Stimulated activated CD8-positive, alpha-beta memory T cell treated with anti-CD3 and anti-CD28 coated beads, Interleukin-7, amount 100 ng/mL, for 1 hour (primary cell): ENCODE results near the gene ZGRF1.
"Not testable (repeated sequence)": the region's sequence is repeated elsewhere in the genome, so short reads cannot be mapped to it uniquely, and the experiment has no call there.

Experiments
- DNase-seq, 2 donors: peaks; one replicate each; pipeline ENCODE4 v3.0.0-alpha.2; 2020; ENCODE audit warnings: low read depth in 2 of 2

ZGRF1 gene

DNA sequence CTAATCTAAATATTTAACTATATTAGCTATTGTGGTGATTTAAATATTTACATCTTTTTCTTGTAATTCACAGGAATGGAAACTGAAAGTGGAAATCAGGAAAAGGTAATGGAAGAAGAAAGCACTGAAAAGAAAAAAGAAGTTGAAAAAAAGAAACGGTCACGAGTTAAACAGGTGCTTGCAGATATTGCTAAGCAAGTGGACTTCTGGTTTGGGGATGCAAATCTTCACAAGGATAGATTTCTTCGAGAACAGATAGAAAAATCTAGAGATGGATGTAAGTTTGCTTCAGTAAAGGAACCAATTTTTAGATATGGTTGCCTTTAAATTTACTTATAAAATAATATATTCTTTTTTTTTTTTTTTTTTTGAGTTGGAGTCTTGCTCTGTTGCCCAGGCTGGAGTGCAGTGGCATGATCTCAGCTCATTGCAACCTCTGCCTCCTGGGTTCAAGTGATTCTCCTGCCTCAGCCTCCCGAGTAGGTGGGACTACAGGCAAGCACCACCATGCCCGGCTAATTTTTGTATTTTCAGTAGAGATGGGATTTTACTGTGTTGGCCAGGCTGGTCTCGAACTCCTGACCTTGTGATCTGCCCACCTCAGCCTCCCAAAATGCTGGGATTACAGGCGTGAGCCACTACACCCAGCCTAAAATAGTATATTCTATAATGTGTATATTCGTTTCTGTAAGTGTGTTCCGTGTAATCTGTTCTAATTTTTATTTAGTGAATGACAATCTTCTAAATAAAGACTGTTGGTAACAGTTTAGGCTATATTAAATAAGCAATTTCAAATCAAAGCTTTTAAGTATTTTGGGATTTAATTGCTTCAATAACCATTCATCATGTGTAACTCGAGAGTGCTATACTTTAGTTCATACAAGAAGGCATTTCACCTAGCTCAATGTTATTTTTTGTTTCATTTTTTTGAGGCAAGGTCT lies 8.2 kb upstream of the ZGRF1 start:
- not testable (repeated sequence) for DNase-seq

GRCh38 chr4:112642526-112642925 lies 5.8 kb upstream of the ZGRF1 start:
- DNase-seq, result no peak

DNA sequence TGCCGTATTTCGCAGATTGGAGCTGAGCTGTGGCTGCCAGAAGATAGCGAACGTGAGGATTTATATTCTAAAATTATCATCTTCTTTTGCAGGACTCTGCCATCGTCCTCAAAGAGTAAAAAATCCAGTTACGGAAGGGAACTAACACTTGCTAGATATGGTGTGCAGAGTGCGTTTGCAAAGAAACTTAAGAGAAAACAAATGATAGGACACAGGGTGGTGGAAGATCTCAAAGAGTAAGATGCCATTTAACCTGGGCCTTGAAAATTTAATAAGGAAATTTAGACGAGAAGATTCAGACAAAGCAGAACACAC lies 800 bp upstream of the ZGRF1 start:
- DNase-seq, result no peak

DNA sequence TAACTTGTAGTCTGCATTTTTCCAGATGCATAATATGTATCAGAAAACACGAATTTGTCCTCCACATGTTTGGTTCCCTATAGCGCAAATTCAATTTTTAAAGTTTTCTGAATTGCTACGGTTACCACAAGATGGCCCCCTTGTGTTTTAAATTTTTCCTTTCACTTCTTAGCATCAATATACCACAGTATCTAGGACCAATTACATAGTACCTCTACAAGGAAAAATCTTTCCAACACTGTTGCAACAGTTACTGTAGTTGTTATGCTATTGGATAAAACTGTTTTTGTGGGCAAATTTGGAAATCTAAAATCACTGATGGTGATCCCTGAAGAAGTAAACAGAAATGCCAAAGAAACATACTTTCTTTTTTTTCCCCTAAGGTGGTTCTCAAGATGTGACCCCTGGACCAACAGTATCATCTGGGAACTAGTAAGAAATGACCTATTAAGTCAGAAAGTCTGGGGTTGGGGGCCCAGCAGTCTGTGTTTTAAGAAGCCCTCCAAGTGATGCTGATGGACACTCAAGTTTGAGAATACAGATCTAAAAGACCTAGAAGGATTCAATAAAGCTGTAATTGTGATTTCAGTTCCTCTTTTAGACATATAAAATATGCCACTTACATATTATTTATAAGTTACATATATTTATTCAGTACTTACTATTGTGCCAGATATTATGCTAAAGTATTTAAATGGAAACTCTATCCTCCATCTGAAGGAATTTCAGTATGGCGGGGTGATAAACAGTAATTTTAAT lies 3.1 kb downstream of the ZGRF1 start:
- no peak for DNase-seq

GRCh38 chr4:112626228-112626627 lies 10.5 kb downstream of the ZGRF1 start:
- no peak for DNase-seq

- no peak for DNase-seq
Observed at GRCh38 chr4:112616984-112617383, 19.7 kb downstream of the ZGRF1 start.

- not testable (repeated sequence) for DNase-seq
Observed at GRCh38 chr4:112612814-112613213, 23.9 kb downstream of the ZGRF1 start.

- DNase-seq, result no peak
Observed at GRCh38 chr4:112604589-112604988, 32.1 kb downstream of the ZGRF1 start.

- no peak for DNase-seq
Observed at GRCh38 chr4:112594993-112595392, 41.7 kb downstream of the ZGRF1 start.

- no peak for DNase-seq
Observed at GRCh38 chr4:112593438-112594133, 43.1 kb downstream of the ZGRF1 start.

DNA sequence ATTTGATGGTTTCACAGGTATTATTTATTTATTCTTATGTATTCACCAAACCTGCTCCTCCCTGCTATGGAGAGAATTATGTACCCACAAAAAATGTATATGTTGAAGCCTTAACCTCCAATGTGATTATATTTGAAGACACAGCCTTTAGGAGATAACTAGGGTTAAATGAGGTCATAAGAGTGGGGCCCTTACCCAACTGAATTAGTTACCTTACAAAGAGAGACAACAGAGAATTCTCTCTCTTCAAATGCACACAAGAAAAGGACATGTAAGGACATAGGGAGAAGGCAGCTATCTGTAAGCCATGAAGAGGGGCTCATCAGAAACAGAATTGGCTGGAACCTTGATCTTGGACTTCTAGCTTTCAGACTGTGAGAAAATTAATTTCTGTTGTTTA lies 44.0 kb downstream of the ZGRF1 start:
- DNase-seq, result no peak

- DNase-seq, result no peak
Observed at GRCh38 chr4:112591593-112591992, 45.1 kb downstream of the ZGRF1 start.

DNA sequence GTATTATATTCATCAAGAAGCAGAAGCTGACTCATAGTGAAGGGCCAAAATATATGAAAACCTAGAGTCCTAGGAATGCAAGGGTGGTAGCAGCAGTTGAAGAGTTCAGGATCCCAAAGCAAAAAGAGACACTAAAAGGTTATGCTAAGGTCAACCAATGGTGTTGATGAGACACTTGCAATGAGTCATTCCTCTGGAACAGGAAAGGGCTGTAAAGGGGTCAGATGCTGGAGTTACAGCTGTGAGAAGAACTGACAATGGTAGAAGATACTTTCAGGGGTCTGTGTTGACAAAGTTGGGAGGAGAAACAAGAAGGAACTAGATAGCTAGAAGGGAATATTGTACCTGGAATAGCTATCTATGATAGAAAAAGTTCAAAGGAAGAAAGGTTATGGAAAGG lies 47.5 kb downstream of the ZGRF1 start:
- no peak for DNase-seq

- DNase-seq, result no peak
Observed at GRCh38 chr4:112585977-112586736, 50.6 kb downstream of the ZGRF1 start.

DNA sequence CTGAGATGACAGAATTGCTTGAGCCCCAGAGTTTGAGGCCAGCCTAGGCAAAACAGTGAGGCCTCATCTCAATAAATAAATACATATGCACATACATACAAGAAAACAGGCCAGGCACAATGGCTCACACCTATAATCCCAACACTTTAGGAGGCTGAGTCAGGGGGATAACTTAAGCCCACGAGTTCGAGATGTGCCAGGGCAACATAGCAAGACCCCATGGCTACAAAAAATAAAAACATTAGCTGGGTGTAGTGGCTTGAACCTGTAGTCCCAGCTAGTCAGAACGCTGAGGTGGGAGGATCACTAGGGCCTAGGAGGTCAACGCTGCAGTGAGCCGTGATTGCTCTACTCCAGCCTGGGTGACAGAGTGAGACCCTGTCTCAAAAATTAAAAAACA lies 69.2 kb downstream of the ZGRF1 start:
- DNase-seq, result no peak

DNA sequence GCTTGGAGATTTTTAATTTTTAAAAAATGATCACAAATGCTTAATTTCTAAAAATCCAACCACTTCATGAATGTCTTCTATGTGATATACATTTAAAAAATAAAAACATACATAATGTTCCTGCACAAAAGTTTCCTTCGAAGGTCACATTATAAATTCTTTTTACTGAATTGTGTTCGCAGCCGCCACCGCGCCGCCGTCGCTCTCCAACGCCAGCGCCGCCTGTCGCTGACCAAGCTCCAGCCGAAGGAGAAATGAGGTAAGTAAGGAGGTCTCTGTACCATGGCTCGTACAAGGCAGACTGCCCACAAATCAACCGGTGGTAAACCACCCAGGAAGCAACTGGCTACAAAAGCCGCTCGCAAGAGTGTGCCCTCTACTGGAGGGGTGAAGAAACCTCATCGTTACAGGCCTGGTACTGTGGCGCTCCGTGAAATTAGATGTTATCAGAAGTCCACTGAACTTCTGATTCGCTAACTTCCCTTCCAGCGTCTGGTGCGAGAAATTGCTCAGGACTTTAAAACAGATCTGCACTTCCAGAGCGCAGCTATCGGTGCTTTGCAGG lies 71.9 kb downstream of the ZGRF1 start:
- DNase-seq, result no peak

- DNase-seq, result no peak
Observed at GRCh38 chr4:112563431-112564200, 73.1 kb downstream of the ZGRF1 start.

DNA sequence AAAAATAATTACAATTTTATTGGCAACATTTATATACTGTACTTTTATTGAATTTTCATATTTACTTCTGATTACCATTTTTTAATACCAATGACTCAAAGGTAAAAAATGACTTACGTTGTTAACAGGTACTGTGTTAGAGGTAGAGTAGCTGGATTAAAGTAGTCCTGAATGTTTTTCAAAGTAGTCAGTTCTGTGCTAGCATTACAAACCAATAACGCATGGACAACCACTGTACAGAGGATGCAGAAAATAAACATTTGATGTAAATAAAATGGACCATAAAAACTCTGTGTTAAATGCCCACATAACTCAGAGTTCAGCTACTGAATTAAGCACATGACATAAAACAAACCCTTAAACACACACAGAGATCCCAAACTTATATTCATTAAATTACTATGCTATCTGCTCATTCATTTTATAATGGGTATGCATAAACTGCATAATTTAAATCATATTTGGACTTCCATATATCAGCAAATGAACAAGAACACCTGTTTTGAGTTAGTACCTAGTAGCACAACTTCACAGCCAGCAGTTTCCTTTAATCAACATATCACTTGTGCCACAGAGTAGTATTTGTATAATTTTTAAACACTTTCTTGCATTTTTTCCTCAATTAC lies 74.3 kb downstream of the ZGRF1 start:
- no peak for DNase-seq

- no peak for DNase-seq
Observed at GRCh38 chr4:112560084-112560483, 76.6 kb downstream of the ZGRF1 start.

DNA sequence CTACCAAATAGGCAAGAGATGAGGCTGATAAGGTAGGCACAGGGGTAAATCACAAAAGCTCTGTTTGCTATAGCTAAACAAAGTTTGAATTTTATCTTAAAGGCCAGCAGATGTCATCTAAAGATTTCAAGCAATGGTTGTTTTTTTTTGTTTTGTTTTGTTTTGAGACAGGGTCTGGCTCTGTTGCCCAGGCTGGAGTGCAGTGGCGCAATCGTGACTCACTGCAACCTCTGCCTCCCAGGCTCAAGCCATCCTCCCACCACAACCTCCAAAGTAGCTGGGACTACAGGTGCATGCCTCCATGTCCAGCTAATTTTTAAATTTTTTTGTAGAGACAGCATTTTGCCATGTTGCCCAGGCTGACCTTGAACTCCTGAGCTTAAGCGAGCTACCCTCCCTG lies 77.7 kb downstream of the ZGRF1 start:
- no peak for DNase-seq
